Activated CD8-positive, alpha-beta memory T cell treated with anti-CD3 and anti-CD28 coated beads, Interleukin-2, amount 50 U/mL, for 1 hour (primary cell): Measurements from ENCODE around the gene SLC48A1.
"Not testable (repeated sequence)": the region's sequence is repeated elsewhere in the genome, so short reads cannot be mapped to it uniquely, and the experiment has no call there.

Experiments
- DNase-seq: peaks from one replicate; pipeline ENCODE4 v3.0.0-alpha.2; 2020; ENCODE audit errors: extremely low read depth

SLC48A1 gene

GRCh38 chr12:47811581-47812484 is 38.8 kb downstream of the SLC48A1 start:
- DNase-seq = no peak

DNA sequence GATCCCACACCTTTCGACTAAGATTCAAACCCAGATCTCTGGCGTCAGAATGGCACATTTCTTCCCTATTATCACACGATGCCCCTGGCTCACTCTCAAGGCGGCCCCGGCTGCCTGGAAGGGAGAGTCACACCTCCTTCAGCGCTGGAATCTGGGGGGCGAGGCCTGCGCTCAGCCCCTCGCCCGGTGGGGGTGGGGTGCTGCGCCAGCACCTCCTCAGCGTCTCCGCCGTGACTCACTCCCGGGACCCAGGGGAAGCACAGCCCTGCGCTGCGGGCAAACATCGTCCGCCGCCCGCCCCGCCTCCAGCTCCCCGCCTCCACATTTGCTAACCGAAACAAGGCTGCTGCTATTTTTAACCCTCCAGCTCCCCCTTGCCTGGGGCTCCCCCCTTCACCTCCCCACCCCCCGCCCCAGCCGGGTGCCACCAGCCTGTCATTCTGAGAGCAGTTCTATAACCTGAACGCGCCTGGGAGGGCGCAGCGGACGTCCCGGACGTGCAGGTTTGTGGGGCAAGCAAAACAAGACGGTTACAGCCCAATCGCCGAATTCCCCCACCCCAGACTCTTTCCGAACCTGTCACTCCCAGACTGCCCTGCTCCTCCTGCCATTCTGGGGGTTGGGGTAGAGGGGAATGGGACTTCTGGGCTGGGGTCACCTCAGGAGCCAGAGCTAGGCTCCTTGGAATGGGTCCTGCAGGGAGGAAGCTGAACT is 39.9 kb downstream of the SLC48A1 start:
- DNase-seq = peak; percentile 83

- no peak for DNase-seq
Observed at GRCh38 chr12:47813511-47814196, 40.6 kb downstream of the SLC48A1 start.

- DNase-seq = no peak
Observed at GRCh38 chr12:47814539-47815170, 41.6 kb downstream of the SLC48A1 start.

DNA sequence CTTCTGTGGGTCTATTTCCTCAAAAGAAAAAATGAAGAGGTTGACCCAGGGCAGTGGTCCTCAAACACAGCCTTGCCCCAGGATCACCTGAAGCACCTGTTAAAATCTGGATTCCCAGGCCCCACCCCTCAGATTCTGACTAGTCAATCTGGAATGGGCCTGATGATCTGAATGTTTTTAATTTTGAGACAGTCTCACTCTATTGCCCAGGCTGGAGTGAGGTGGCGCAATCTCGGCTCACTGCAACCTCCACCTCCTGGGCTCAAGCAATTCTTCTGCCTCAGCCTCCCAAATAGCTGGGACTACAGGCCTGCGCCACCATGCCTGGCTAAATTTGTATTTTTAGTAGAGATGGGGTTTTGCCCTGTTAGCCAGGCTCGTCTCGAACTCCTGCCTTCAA is 42.4 kb downstream of the SLC48A1 start:
- DNase-seq = not testable (repeated sequence)

- no peak for DNase-seq
Observed at GRCh38 chr12:47816403-47817271, 43.6 kb downstream of the SLC48A1 start.

DNA sequence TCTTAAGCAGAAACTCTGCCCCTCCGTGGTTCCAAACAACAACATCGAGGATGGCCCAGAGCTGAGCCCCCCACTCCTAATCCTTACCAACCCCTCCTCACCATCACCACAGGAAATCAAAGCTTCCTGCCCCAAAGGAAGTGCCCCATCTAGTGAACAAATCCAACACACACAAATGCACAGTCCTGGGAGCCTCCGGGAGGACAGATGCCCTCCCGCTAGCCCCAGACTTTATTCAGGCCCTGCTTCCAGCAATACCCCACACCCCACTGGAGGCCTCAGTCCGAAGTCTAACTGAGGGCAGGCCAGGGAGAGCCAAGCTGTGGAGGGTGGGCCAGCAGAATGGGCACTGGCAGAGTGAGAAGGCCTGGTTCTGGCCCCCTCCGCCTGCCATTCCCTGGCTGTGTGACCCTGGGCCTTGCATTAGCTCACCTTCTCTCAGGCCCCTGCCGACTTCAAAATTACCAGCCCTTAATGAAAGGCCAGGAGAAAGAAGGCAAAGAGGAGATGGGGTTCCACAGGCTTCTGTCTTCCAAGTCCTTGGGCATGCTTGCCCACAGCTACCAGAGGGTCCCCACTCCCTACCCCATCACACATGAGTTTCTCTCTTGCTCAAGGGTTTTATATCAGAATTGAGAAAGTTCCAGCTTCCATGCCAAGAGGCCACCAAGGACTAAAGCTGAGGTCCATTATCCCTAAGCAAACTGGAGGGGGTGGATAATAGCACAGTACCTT is 44.4 kb downstream of the SLC48A1 start:
- DNase-seq = no peak

DNA sequence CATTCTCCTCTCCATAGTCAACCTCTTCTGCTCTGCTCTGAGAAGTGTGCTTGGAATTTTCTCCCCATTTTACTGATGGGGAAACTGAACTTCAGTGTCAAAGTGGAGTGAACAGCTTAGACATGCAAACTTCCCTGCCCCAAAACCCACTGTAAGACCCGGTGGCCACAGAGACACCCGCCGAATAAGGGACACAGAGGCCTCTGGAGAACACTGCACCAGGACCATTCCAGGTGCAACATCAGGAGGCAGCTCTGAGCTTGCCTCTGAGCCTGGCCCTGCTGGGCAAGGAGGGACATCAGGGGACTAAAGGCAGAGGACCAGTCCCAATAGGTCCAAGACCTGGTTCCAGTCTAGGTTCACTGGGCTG is 45.0 kb downstream of the SLC48A1 start:
- no peak for DNase-seq

DNA sequence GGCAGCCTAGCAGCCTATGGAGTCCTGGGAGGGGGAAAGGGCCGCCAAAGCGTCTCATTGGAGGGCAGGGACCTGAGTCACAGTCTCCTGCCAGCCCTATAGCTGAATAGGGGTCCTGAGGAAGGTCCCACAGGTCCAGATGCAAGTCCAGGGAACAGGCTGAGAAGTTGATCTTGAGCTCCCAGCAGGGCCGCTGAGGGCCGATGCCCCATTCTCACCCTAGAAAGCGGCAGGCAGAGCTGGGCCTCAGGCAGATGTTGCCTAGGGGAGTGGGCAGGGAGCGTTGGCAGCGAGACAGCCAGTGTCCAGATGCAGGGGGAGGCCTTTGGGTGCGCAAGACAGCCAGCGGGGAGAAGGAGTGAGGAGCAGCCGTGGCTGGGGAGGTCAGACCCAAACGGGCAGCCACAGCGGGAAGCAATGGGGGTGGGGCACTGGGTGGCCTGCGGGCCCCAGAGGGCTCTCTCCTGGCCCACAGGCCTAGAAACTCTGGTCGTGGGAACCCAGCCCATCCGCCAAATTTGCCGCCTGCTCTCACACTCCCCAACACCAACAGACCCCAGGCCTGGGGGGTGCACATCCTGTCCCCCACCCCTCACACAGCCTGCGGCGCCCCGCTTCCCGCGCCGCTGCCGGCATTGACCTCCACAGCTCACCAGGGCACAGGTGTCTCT is 45.6 kb downstream of the SLC48A1 start:
- no peak for DNase-seq

- no peak for DNase-seq
Observed at GRCh38 chr12:47819138-47819895, 46.3 kb downstream of the SLC48A1 start.

- no peak for DNase-seq
Observed at GRCh38 chr12:47819896-47820630, 47.0 kb downstream of the SLC48A1 start, which contains the start of gene HDAC7. Gene HDAC7 (minus strand): TSS chr12:47819903. CDS start chr12:47819785, 118 bp downstream.

DNA sequence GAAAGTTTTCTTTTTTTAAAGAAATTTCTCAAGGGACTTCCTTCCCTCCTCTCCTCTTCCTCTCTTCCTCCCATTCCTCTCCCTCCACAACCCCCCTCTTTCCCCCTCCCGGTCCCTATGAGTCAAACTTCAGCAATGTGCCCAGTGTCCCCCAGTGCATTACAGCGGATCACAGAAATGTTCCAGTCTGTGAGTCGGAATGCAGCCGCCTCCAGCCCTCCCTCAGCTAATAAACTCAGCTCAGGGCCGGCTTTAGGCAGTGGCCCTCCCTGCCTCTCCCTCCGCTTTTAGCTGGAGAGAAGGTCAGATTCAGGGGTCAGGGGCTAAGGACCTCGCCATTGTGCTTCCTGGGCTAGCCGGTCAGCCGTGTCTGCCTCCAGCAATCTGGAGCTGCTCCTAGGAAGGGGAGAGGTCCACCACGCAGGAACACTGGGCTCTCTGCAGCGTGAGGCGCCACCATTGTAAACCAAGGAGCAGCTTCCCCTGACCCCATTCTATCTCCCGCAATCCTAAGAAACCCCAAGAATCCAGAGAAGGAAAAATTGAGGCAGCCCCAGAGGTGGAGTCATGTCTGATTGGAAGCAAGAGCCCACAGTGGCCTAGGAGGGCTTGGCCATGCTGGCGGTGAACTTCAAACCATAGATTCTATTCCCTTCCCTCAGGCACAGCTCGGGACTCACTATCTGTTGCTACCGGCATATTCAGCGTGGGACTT is 47.8 kb downstream of the SLC48A1 start:
- no peak for DNase-seq

DNA sequence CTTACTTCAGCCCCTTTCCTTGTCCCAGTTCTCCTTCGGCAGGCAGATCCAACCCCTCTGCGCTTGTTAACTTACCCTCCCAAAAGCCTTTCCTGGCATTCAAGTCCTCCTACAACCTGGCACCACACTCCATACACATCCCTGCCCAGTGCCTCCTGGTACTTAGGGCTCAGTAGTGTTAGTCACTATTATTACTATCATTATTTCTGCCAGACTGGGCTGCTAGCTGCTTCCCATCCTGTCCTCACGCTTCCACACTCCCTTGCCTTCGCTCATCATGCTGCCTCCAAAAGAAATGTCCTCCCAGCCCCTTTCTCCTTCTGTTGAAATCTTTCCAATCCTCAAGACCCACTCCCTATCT is 48.3 kb downstream of the SLC48A1 start:
- no peak for DNase-seq

- DNase-seq = no peak
Observed at GRCh38 chr12:47822401-47822800, 49.4 kb downstream of the SLC48A1 start.

DNA sequence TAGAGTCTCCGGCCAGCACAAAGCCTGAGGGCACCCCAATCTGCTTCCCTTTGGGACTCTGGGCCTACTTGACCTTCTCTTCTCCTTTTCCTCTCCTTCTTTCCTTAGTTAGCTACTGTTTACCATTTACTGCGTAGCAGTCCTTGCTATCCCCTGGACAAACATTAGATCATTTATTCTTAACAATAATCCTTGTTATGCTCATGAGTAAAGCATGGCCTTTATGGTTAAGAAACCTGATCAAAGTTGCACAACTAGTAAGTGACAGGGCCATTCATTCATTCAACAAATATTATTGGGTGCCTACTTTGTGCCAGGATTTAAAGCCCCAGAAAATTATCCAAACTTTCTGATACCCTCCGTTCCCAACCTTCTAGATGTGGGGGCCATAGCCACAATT is 49.8 kb downstream of the SLC48A1 start:
- DNase-seq = no peak

DNA sequence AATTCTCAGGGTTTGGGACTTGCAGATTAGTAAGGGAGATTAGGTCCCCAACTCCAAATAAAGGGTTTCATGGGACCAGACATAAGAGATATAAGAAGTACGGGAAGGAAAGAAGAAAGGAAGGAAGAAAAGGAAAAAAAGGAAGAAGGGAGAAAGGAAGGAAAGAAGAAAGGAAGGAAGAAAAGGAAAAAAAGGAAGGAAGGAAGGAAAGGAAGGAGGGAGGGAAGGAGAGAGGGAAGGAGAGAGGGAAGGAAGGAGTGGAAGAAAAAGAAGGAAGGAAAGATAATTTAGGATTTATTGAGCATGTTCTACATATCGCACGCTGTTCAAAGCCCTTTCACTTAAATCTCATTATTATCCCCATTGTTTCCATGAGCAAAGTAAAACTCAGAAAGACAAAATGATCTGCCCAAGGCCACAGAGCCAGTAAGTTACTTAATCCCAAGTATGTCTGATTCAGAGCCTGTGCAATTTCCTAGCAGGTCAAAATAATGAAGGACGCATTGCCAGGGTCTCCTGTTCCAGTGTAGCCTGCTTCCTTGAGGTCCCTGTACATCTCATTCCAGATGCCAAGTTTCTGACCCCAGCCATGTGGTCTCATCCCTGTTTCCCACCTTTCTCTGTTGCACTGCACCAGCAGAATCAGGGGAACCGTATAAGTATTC is 50.5 kb downstream of the SLC48A1 start:
- DNase-seq = no peak

DNA sequence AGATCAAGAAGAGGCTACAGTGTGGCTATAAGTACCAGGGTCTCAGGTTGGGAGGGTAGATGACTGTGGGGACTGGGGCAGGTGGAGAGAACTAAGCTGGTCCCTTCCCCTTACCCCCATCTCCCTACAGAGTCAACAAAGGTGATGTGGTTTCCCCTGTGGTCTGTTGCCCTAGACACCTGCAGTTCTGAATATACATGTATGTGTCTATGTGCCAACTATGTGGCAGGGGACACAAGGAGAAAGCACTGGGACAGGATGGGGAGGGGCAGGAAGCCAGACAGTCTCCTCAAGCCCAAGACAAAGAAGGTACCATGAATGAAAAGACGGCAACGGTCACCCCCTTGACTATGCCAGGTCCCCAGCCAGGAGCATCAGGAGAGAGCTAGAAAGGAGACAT is 51.2 kb downstream of the SLC48A1 start:
- no peak for DNase-seq
